GM19035 (cell line): Measurements from ENCODE around the gene HCK.
"Not testable (repeated sequence)": the region's sequence is repeated elsewhere in the genome, so short reads cannot be mapped to it uniquely, and the experiment has no call there.

ENCODE experiments used
- ATAC-seq: cut with Tn5 transposase; IDR thresholded peaks from one replicate; pipeline ENCODE4 v1.9.1; 2021; ENCODE audit not compliant: unreplicated experiment

The HCK gene

GRCh38 chr20:32089637-32090362 is 37.8 kb downstream of the HCK start:
- no peak for ATAC-seq

- no peak for ATAC-seq
Observed at GRCh38 chr20:32091888-32092346, 39.9 kb downstream of the HCK start.

GRCh38 chr20:32098786-32099185 is 46.7 kb downstream of the HCK start:
- no peak for ATAC-seq

GRCh38 chr20:32108814-32109391 is 56.9 kb downstream of the HCK start:
- ATAC-seq = no peak

GRCh38 chr20:32109392-32110172 is 57.5 kb downstream of the HCK start, which contains the start of gene TM9SF4:
Gene TM9SF4, plus strand, starts transcription at chr20:32109714. Its CDS starts 27 bp downstream, at chr20:32109741.
- peak; percentile 83 for ATAC-seq

GRCh38 chr20:32110173-32110704 is 58.2 kb downstream of the HCK start:
- ATAC-seq = peak; percentile 15

- ATAC-seq = no peak
Observed at GRCh38 chr20:32110727-32111126, 58.7 kb downstream of the HCK start.

GRCh38 chr20:32111156-32111686 is 59.2 kb downstream of the HCK start:
- ATAC-seq = no peak

- no peak for ATAC-seq
Observed at GRCh38 chr20:32111753-32112152, 59.7 kb downstream of the HCK start.

- no peak for ATAC-seq
Observed at GRCh38 chr20:32112841-32113240, 60.8 kb downstream of the HCK start.

- ATAC-seq = no peak
Observed at GRCh38 chr20:32113591-32114260, 61.7 kb downstream of the HCK start.

GRCh38 chr20:32114305-32114960 is 62.4 kb downstream of the HCK start:
- ATAC-seq = no peak

- no peak for ATAC-seq
Observed at GRCh38 chr20:32115211-32115767, 63.2 kb downstream of the HCK start.

- no peak for ATAC-seq
Observed at GRCh38 chr20:32116079-32116521, 64.1 kb downstream of the HCK start.

GRCh38 chr20:32116796-32117195 is 64.8 kb downstream of the HCK start:
- not testable (repeated sequence) for ATAC-seq

GRCh38 chr20:32118427-32118826 is 66.4 kb downstream of the HCK start:
- ATAC-seq = not testable (repeated sequence)

- no peak for ATAC-seq
Observed at GRCh38 chr20:32119734-32120133, 67.7 kb downstream of the HCK start.

GRCh38 chr20:32121908-32122307 is 69.9 kb downstream of the HCK start:
- ATAC-seq = not testable (repeated sequence)

- ATAC-seq = no peak
Observed at GRCh38 chr20:32123088-32123487, 71.0 kb downstream of the HCK start.
